GM19468 (cell line): ENCODE measurements around the gene GALNT9.
"Not testable (repeated sequence)": the region's sequence is repeated elsewhere in the genome, so short reads cannot be mapped to it uniquely, and the experiment has no call there.

Experiments
- ATAC-seq: cut with Tn5 transposase; IDR thresholded peaks from one replicate; pipeline ENCODE4 v1.9.1; 2021; ENCODE audit warnings: mild to moderate bottlenecking, moderate library complexity, moderate number of reproducible peaks; ENCODE audit not compliant: unreplicated experiment; ENCODE audit errors: extremely low read depth

Gene GALNT9

DNA sequence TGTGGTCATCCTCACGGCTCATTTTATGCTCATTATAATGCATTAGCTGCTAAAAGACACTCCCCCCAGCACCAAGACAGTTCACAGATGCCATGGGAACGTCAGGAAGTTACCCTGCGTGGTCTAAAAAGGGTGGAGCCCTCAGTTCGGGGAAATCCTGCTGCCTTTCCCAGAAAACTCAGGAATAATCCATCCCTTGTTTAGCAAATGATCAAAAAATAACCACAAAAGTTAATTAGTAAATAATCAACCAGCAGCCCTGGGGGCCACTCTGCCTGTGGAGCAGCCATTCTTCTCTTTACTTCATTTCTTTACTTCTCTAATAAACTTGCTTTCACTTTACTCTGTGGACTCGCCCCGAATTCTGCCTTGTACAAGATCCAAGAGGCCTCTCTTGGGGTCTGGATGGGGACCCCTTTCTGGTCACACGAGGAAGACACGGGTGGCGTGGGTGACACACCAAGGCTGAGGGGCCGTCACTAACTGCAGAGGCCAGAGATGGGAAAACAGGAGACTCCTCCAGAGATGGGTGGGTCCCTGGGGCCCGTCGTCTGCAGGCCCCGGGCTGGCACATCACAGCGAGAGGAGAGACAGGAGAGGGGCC lies 119.7 kb downstream of the GALNT9 start:
- no peak for ATAC-seq

DNA sequence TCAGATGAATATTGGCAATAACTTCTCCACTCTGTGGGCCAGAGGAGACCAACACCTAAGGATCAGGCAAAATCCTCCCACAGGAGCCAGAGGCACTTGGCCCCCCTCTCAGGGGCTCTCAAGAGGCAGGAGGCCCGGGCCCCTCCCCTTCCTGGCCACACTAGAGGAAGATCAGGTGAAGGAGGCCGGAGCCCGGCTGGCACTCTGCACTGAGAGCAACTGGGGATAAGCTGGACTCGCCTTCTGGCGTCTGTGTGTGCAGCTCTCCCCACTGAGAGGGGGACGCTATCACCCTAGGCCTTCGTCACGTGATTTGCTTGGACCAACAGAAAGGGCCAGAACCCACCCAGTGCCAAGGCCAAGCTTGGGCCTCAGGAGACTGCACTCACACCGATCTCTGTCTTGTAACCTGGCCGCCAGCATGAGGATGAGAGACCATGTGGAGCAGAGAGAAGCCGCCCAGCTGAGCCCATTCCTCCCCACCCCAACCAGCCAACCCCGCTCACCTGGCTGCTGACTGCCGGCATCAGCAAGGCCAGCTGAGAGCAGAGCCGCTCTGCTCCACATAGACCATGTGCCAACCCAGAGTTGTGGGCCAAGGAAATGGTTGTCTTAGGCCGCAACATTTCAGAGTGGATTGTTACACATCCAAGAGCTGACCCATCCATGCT lies 121.1 kb downstream of the GALNT9 start:
- no peak for ATAC-seq

DNA sequence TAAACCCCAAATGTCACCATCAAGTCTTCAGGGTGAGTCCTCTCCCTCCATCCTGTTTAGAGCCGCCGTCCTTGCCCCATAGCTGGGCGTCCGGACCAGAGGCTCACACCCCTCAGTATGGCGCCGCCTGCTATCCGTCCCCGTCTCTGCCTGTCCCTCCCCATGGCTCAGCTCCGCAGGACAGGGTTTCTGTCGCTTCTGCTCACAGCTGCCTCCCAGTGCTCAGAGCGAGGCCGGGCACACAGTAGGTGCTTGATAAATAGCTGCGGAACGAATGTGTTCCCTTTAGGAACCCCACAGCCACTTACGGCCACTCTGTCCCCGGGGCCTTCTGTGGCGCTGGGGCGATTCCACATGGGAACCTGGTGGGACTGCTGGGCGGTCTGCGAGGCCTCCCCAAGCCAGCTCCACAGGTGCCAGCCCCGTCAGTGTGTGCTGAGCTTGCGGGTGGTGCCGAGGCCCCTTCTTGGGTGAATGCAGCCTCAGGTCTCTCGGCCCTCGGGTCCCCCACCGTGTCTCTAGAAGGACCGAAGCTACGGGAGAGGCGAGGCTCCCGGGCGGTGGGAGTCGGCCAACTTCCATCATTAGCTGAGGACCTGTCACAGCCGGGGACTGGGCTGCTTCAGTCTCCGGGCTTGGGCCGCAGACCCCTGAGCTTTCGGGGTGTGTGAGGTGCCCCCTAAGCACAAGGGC lies 122.2 kb downstream of the GALNT9 start:
- ATAC-seq = no peak

DNA sequence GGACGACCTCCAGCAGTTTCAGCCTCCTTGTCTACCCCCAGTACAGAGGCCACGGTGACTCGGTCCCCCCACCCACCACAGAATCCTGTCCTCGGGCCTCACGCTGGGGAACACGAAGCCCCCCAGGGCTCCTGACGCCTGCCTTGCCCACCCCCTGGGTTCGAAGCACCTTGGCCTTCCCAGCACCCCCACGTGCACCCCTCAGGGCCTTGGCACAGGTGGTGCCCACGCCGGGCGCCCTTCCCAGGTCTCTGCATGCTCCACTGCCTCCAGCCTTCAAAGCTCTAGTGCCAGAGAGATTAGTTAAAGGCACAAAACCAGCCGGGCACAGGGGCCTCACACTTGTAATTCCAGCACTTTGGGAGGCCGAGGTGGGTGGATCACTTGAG lies 123.3 kb downstream of the GALNT9 start:
- ATAC-seq = no peak

DNA sequence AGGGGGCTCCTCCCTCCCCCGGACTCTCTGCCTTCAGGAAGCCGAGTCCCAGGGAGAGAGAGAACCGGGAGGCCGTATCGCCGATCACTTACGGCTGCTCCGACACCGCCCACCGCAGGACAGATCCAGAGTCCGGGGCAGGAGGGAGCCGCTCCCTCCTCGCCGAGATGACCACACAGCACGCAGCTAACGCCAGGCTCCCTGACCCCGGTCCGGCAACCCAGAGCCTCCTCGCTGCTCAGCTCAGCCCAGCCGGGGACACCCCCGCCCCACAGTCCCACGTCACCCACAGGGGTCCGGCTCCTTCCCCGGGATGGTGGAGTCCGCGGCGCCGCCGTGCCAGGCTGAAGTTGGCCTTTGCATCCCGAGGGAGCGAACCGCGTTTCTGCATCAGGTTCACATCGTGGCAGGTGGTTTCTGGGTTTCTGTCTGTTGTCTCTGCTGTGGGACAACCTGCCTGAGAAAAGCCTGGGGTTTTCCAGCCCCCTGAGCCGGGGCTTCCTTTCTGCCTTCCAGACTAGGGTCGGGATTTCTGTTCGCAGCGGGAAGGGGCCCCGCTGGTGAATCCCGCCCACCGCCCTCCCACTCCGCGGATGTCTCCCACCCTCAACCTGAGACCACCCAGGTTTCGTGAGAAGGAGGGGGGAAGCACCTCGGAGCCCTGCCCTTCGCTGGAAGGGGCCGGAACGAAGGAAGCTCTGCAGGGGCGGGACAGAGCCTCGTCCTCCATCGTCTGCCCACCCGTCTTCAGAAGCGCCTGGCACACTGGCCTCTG lies 123.9 kb downstream of the GALNT9 start:
- no peak for ATAC-seq

DNA sequence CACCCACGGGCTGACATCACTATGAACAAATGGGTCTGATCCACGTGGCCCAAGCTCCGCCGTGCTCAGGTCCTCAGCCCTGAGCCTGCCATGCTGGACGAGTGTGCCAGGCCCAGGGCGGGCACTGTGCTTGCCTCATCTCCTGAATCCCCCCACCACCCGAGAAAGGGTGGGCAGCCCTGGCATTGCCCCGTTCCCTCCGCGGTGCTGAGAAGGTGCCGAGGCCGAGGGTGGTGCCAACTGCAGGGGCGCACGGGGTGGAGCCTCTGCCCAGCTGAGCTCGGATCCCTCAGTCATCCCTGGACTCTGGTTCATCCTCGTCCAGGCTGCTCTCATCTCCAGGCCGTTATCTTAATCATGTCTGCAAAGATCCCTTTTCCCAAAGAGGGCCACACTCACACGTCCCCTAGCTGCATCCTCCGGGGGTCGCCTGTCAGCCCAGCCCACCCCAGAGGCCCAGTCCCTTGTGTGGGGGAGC lies 124.6 kb downstream of the GALNT9 start:
- ATAC-seq = no peak

DNA sequence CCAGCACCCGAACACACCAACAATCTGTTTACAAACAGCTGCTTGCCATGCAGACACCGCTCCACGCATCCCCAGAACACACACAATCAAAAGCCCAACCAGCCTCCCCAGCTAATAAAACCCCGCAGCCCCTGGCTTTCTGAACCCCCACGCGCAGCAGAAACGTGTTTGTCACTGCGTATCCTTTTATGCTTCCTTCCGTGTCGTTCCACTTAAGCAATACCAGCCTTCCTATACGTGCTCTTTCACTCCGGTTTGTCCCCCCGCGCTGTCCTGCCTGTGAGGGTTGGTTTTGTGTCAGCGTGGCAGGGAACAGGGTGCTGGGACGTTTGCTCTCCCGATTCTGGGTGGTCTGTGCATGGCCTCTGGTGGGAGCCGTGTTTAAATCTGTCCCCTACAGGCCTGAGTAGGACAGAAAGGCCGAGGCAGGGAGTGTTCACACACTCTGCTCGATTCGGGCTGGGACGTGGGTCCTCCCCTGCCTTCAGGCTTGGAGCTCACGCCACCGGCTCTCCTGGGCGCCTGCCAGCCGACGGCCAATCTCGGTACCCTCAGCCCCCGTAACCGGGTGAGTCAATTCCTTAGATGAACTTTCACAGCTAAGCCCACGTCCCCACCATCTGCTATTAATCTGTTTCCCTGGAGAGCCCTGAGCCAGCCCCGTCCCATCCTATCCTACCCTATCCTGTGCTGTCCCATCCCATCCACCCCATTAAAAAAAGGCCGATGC lies 125.2 kb downstream of the GALNT9 start:
- ATAC-seq = no peak

DNA sequence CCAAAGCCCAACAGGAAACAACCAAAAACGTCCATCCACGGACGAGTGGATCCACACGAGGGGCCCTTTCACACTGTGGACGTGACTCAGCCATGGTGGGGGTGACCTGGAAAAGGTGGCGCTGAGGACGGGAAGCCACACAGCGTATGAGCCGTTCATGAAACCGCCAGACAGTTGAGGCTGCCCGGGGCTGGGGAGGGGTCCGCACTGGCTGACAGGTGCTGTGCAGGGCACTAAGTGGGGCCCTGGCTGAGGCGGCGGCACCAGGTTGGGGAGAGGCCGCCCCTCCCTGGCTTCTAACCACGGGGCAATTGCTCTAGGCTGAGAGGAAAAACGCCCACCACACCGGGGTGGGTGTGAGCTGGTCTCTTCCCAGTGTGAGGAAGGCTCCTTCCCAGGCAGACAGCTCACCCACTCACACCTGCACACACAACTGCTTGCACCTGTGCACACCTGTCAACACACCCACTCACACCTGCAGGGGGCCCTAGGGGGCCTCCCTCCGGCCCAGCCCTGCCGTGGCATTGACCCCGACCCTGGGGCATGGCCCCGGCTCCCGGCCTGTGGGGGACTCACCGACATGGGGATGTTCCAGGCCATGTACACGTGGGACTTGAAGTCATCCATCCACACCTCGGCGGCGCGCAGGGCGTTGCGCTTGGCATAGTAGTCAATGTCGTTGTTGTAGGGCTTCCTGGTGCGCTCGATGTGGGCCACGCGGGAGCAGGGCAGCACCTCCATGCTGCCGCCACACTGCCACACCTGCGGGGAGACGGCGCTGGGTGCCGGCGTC lies 126.3 kb downstream of the GALNT9 start:
- ATAC-seq = no peak

DNA sequence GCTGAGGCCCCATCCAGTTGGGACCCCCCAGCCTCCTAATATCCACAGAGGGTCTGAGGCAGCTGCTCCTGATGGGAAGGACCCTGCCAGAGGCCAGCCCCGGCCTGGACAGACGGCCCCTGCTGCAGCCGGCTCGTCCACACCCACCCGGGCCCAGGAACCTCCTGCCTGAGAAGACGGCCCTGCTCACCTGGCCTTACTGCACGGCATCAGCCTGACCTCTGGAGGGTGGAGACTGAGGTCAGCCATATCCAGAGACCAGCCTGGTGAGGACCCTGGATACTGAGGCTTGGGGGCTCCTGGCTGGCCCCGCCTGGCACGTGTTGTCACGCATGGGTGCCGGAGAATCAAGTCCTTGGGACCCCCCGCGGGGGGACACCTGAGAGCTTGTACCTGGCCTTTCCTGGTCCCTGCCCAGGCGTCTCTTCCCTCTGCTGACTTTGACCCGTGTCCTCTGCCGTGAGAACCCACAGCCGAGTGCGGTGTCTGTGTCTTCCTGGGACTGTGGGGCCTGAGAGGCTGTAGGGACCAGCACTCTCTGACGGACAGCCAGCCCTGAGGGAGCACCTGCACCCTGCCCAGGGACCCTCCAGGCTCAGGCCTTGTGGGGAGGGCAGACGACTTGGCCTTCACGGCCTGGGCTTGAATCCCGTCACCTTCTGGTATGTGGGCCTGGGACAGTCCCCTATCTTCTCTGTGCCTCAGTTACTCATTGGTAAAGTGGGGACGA lies 127.8 kb downstream of the GALNT9 start:
- ATAC-seq = no peak

DNA sequence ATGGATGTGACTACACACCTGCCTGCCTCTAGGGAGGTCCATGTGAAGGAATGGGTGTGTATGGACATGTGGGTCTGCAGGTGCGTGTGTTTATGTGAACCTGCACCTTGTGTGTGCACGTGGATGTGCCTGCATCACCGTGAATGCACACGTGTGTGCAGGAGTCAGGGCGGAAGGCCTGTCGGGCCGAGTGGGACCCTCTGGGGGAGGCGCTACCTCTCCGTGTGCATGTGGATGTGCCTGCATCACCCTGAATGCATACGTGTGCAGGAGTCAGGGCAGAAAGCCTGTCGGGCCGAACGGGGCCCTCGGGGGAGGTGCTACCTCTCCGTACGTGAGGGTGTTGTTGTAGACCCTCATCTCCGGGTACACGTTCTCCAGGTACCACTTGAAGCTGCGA lies 128.6 kb downstream of the GALNT9 start:
- ATAC-seq = no peak

DNA sequence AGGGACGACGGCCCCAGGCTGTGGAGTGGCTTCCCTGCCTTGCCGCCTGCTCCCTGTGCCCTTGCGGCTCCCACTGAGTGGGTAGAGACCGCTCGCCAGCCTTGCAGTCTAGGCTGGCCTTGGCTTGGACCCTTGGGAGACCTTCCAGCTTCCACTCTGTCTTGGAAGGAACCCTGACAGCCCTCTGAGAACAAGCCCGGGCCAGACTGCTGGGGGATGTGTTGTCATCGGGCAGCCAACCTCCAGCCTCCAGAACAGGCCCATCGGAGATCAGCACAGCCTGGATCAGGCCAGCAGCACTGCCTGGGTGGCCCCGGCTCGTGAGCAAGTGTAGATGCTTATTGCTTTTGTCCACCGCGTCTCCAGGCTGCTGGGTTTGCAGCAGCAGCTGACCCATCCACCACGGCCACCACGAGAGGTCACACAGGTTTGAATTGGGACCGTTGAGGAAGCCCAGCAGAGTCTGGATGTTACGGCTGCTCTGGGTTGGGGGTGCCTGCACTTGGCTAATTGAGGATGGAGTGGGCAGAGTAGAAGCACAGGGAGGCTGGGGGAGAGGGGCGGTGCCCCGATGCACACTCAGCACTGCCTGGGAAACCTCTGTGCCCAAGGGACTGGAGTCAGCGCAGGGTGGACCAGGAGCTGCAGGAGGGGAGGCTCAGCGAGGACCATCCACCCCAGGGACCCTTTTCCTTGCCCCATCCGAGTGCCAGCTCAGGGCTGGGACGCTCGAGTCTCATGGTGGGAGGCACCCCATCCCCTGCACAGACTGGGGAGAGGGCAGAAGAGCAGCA lies 129.7 kb downstream of the GALNT9 start:
- no peak for ATAC-seq

DNA sequence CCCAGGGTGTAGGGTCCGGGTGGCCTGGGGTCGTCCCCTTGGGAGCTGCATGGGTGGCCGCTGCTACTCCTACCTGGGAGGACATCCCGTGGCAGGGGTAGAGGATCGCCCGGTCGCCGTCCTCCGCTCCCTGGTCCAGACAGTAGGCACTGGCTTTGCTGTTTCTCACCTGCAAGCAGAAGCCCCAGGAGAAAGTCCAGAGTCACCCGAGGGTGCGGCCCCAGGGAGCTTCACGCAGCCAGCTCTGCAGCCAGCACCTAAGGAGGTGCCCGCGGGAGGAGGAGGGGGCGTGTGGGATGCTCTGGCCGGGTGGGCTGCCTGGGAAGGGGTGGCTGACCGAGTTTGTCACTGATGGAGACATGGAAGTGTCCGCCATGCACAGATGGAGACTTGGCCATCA lies 130.3 kb downstream of the GALNT9 start:
- no peak for ATAC-seq

DNA sequence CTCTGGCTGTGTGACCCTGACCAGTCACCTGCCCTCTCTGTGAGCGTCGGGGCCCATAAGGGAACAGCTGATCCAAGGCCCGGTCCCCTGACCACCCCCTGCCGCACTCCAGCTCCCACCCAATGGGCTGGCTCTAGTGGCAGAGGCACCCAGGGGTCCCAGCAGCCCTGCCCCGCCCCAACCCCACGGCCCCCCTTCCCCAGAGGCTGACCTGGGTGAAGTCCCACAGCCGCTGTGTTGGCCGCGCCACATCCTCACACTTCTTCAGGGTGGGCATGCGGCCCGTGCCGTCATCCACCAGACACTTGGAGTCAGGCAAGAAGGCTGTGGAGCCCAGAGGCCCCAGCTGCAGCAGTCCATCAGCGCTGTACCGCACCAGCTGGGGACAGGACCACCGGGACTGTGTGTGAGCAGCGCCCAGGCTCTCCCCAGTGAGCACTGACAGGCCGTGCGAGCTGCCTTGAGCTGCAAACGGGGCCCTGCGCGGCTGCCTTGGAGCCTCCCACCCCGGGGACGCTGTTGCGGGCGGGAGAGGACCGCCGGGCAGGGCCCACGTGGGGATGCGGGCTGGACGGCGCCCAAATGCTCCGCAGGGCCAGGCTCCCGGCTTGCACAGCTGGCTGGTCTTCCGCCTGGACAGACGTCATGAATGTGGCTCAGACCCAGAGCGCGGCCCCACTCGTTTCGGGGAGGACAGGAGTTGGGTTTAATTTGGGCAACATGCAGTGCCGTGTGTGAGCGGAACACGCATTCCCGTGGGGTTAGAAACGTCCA lies 131.6 kb downstream of the GALNT9 start:
- no peak for ATAC-seq

DNA sequence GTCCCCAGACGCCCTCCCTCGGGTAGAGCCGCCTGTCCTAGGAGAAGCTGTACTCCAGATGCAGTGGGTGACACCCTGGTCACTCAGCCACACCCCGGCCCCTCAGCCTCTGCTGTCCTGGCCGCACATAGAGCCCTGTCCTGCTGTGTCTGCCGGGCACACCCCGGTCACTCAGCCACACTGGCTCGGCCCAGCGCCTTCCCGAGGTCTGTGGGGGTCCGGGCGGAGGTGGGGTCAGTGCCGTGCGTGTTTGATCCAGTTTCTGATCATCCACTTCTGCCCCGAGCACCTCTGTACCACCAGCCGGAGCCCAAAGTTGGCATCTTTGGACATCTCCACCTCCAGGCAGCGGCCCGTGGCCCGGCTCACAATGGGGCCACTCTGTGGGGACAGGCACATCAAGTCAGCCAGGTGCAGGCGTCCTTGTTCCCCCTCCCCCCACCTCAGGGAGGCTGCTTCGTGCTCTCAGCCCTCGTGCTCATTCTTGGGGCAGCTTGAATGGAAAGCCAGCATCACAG lies 132.5 kb downstream of the GALNT9 start:
- ATAC-seq = no peak

DNA sequence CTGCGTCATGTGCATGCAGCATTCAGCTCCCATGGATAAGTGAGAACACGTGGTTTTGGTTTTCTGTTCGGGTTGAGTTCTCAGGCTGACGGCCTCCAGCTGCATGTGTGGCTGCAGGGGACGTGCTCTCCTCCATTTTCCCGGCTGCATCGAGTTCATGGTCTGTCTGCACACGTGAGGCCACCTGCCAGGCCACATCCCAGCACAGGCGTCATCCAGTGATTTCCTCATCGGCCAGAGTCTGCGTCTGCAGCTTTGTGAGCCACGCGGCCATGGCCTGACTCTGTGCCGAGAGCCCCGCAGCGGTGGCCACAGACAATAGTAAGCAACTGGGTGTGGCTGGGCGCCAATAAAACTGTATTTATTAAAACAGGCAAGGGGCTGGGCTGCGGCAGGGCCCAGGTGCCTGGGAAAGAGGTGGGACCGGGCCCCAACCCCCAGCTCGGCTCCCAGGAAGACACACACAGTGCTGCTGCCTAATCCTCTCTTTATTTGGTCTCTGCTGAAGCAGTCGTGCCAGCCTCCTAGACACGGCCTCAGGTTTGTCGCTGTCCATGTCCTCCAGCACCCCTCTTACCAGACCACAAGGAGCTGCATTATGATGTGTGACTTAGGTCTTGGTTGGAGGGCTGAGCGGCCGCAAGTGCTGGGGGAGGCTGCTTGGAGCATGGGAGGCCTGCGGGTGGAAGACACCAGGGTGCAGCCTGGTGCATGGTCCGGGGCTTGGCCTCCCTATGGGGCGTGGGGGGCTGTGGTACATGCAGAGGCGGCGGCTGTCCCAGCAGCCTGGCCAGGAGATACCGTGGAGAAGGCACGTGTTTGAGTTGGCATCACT lies 133.1 kb downstream of the GALNT9 start:
- ATAC-seq = no peak

DNA sequence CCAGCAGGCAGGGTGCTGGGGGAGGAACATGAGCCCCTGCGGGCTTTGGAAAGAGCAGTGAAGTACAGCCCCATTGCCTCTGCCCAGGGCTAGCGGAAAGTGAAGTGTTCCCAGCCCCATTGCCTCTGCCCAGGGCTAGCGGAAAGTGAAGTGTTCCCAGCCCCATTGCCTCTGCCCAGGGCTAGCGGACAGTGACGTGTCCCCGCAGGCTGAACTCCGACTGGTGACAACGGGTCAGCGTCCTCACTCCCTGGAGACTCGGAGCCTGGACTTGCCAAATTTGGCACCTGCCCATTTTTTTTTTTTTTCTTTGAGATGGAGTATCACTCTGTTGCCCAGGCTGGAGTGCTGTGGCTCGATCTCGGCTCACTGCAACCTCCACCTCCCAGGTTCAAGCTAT lies 134.1 kb downstream of the GALNT9 start:
- not testable (repeated sequence) for ATAC-seq
